Stimulated activated CD4-positive, alpha-beta T cell treated with anti-CD3 and anti-CD28 coated beads, Interleukin-15, amount 100 ng/mL, for 1 hour (primary cell): Measurements from ENCODE around the gene CUL3.
"Not testable (repeated sequence)": the region's sequence is repeated elsewhere in the genome, so short reads cannot be mapped to it uniquely, and the experiment has no call there.

Source experiments
- DNase-seq, 2 donors: peaks; one replicate each; pipeline ENCODE4 v3.0.0-alpha.2; 2020; ENCODE audit warnings: low read depth in 1 of 2, low spot score in 1 of 2

Gene CUL3

DNA sequence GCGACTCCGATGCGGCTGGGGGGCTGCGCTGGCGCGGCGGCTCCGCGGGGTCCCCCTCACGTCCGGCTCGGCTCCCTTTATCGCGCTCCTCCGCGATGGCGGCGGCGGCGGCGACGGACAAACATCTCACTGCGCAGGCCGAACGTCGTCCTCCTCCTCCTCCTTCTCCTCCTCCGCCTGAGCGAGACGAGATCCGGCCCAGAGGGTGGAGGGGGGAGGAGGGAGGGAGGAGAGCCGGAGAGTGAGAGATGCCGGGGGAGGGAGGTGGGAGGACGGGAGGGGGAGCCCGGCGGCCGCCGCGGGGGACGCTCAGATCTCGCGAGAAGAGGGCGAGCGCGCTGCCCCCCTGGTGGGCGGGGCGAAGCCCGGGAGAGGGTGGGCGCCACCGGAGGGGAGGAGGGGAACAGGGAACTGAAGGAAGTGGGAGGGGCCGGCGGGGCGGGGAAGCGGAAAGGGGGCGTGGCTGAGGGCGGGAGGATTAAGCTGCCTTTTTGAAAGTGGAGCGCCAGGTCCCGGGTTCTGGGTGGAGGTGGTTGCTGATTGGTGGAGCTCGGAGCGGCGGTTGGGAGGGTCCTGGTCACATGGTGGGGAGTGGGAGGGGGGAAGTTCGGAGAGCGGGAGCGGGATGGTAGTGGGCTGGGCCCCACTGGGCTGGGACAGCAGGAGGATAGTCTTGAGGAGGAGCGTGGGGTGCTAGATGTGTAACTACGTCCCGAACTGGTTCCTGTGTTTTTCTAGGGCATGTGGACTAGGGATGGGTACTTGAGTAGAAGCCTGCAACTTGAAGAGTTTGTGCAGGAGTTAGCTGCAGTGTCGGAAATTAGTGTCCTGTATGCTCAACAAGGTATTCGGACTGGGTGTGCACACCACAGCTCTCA is at the start of gene CUL3:
Gene CUL3, minus strand, starts transcription at position 153 of the 878 bp plus-strand sequence. CDS start 354 bp downstream, outside the sequence.
- peak; percentile 99 to 100 for DNase-seq

DNA sequence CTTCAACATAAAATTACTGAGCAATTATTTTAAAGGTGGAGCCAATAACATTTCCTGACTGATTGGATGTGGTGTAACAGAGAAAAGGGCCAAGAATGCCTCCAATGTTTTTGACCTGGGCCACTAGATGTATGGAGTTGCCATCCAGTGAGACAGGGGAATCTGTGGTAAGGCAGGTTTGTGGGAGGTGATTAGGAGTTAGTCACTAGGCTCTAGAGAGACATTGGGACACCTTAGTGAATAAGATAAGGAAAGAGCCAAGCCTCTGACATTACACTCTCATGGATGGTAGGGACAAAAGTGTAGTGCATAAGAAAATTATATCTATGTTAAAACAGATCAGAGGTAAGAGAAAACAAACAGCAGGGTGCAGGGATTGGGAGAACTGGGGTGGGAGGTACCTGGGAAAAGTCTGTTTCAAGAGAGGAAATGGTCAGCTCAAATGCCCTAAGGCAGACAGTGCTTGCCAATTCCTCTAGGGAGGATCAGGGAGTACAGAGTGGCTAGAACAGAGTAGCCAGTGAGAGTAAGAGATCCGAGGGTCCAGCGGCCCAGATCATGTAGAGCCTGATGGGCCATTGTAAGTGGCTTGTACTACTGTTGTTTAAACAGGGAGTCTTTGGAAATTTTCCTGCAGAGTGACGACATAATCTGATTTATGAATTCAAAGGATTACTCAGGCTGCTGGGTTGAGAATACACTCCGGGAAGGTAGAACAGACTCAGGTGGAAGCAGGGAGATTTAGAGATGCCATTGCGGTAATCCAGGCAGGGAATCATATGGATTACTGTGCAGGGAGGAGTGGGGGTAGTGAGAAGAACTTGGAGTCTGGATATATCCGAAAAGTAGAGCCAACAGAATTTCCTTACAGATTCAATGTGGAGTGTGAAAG is 45.7 kb upstream of the CUL3 start:
- DNase-seq, result no peak

DNA sequence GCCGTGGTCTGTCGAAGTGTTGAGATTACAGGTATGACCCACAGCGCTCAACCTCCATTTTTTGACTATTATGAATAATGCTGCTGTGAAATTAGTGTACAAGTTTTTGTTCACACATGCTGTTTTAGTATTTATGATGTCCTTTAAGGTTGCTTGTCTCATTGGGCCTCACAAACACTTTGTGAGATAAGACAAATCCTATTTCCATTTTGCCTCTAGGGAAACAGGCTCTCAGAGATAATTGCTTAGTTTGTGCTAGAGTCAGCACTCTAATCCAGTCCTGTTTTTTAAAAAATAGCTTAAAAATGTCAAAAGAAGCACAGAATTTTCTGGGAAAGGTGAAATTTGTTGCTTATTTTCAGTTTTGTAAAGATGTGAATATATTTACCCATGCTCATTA is 43.3 kb upstream of the CUL3 start:
- DNase-seq, result no peak

DNA sequence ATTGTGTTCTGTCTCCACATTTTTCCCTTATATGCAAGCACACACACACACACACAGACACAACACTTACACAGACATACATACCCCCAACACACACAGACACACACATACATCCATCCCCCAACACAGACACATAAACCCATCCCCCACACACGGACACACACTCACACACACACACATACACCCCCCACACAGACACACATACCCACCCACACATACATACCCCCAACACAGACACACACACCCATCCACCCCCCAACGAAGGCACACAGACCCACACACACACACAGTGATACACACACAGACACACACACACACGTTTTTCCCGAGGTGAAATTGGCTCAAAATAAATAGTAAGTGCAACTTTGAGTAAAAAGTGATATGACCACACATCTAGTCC is 41.6 kb upstream of the CUL3 start:
- no peak for DNase-seq

DNA sequence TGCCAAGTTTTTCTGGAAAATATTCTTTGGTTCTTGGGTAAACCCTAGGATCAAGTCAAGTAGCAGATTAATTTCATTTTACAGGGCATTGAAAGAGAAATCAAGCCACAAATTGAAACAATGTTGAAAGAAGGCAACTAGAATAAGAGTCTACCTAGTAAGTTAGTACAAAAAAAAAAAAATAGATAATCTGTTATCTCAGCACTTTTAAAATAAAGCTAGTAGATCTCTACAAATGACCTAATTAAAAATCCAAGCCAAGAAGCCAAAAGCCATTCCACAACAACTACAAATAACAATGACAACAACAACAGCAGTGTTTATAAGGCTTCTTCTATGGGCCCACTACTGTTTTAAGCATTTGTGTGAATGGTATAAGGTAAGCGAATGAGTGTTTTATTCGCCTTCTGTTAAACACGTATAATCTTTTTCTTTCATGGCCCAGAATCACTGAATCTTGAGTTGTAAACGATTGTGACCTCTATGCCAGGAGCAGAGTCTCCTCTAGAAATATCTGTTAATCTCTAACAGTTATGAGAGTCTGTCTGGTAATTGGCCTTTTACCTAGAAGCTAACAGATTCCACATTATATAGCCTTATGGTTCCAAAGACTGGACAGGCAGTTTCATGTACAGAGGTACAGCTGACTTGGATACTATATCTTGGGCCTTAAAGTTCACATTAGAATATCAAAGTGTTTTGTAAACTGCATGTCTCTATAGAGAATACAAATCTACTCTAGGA is 28.6 kb upstream of the CUL3 start:
- DNase-seq, result no peak

DNA sequence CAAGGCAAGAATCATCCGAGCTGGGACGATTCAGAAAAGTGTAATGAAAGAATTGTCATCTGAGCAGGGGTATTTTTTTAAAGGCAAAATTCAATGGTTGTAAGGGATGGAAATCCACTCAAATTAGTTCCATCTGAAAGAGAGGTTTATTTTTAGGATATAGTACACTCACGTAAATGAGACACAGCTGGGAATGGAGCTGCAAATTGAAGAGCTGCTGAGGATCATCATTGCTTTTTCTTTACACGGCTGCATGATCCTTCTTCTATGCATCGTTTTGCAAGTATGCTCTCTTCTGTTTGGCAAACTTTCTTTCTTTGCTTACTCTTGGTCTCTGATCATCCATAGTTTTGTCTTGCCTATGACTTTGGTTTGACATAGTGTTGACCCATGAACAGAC is 27.4 kb upstream of the CUL3 start:
- no peak for DNase-seq

DNA sequence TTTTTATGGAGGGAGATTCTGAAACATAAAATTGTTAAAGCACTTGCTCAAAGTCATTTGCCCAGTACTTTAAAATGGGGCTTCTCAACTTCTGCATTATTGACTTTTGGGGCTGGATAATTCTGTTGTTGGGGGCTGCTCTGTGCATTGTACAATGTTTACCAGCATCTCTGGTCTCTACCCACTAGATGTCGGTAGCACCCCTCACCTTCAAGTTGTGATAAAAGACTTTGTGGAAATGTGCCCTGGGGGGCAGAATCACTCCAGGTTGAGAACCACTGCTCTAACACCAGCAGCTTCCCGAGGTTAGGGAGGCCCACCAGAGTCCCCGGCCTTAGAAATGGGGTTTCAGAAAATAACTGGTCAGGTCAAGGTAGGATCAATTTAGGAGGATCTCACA is 26.8 kb upstream of the CUL3 start:
- DNase-seq, result no peak

DNA sequence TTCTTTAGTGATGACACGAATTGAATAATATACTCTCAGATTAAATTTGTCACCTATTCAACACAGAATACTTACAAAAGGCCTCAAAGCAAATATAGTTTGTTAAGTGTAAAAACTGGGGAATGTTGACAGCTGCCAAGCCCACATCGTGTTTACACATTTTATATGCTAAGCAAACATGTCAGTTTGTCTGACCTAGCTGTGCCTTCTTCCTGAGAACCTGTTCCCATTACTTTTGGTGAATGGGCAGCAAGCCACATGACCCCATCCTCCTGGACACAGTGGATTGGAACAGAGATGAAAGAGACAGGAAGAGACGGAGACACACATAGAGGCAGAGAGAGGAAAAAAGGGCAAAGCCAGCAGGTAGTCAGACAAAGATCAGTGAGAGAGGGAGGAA is 22.9 kb upstream of the CUL3 start:
- DNase-seq, result no peak

DNA sequence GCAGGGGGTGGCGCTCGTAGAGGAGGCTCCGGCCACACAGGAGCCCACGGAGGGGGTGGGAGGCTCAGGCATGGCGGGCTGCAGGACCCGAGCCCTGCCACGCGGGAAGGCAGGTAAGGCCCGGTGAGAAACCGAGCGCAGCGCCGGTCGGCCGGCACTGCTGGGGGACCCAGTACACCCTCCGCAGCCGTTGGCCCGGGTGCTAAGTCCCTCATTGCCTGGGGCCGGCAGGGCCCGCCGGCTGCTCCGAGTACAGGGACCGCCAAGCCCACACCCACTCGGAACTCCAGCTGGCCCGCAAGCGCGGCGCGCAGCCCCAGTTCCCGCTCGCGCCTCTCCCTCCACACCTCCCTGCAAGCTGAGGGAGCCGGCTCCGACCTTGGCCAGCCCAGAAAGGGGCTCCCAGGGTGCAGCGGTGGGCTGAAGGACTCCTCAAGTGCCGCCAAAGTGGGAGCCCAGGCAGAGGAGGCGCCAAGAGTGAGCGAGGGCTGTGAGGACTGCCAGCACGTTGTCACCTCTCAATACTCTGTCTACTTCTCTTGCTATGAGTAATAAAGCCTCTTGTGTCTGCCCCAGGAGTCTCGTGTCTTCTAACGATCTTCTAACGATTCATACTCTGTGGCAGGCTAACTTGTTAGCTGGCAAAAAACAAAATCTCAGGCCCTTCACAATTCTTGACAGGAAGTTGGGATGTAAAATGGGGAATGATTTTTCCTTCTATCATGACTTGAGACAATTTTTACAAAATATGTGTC is 18.8 kb upstream of the CUL3 start:
- DNase-seq, result not testable (repeated sequence)

DNA sequence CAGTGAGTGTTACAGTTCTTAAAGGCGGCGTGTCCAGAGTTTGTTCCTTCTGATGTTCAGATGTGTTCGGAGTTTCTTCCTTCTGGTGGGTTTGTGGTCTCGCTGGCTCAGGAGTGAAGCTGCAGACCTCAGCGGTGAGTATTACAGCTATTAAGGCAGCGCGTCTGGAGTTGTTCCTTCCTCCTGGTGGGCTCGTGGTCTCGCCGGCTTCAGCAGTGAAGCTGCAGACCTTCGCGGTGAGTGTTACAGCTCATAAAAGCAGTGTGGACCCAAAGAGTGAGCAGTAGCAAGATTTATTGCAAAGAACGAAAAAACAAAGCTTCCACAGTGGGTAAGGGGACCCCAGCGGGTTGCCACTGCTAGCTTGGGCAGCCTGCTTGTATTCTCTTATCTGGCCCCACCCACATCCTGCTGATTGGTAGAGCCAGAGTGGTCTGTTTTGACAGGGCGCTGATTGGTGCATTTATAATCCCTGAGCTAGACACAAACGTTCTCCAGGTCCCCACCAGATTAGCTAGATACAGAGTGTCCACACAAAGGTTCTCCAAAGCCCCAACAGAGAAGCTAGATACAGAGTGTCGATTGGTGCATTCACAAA is 17.7 kb upstream of the CUL3 start:
- not testable (repeated sequence) for DNase-seq

DNA sequence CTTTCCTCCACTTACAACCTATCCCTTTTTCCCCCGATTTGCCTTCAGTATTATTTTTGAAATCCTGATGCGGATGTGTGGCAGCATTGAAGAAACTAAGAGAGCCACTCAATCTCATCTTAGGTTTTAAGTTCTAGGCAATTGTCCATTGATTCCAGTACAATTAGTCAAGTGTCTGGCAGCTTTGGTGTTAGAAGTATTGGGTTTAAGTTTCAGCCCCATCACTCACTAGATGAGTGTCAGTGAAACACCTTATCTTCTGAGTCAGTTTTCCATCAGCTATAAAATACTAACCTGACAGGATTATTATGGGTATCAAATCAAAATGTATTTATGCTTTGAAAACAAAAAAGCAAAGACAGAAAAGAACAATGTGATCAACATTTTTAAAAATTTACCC is 16.8 kb upstream of the CUL3 start:
- DNase-seq, result no peak

DNA sequence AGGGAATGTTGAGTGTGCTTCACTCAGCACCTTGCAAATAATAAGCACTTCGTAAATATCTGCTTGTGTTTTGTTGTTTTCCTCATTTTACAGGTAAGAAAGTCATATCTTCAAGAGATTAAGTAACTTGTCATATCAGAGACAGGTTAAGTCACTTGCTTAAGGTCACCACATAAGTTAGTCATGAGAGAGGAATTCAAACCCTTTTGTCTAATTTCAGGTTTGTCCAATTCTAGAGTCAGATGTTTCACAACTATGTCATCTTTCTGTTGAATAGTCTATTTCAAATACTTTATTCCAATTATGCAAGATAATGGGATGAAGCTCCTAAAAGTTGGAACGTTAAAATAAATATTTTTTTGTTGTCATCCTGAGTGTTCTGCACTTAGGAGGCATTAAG is 13.5 kb upstream of the CUL3 start:
- DNase-seq, result no peak

DNA sequence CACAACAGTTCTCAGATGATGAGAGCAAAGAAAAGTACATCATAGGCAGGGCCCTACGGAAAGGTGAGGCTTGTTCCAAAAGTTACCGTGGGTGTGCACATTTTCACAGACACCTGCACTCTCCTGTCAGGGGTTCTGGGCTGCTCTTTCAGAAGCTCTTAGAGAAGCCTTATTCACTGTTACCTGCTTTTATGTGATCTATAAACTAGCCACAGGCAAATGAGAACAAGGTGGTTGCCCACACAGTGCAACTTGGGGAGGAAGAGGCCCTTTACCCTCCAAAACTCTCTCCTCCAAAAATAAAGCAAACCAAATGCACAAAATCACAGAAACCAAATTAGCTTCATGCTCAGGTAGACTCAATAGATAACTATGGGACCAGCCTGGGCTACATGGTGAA is 11.1 kb upstream of the CUL3 start:
- DNase-seq, result no peak

DNA sequence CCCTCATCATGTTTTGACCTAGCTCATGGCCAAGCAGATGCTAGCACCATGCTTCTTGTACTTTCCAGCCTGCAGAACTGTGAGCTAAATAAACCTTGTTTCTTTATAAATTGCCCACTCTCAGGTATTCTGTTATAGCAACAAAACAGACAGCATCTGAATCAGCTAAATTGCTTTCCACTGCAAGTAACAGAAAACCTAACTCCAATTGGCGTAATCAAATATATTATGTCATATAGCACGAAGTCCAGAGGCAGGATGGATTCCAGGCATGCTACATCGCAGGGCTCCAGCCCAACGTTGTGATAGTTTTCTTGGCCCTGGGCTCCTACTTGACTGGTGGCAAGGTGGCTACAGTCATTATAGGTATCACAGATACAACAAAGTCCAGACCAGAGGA is 10.4 kb upstream of the CUL3 start:
- DNase-seq, result no peak

DNA sequence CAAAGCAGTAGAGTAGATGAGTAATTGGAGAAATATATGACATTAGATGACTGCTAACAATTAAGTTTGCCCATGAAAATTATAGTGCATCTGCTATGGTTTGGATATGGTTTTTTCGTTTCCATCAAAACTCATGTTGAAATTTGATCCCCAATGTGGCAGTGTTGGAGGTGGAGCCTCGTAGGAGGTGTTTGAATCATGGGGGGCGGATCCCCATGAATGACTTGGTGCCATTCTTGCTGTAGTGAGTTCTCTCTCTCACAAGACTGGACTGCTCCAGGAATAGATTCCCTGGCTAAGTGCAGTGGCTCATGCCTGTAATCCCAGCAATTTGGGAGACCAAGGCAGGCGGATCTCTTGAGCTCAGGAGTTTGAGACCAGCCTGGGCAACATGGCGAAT is 9.7 kb upstream of the CUL3 start:
- DNase-seq, result no peak

DNA sequence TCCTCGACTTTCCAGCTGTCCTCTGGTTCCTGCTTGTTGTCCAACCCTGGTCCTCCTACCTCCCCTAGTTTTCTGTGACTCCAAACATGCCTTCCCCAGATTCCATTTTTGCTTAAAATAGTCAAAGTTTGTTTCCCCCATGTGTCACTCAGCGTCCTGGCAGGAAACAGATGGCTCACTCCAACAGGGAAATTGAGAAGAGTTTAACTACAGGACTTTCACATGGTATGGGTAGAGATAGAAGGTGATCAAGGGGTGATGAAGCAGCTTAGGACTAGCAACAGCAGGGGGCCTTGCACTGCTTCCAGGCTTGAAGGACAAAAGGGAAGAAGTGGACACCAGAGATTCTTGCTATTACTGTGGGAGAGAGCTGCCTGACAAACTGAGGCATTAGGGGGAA is 6.1 kb upstream of the CUL3 start:
- DNase-seq, result no peak

DNA sequence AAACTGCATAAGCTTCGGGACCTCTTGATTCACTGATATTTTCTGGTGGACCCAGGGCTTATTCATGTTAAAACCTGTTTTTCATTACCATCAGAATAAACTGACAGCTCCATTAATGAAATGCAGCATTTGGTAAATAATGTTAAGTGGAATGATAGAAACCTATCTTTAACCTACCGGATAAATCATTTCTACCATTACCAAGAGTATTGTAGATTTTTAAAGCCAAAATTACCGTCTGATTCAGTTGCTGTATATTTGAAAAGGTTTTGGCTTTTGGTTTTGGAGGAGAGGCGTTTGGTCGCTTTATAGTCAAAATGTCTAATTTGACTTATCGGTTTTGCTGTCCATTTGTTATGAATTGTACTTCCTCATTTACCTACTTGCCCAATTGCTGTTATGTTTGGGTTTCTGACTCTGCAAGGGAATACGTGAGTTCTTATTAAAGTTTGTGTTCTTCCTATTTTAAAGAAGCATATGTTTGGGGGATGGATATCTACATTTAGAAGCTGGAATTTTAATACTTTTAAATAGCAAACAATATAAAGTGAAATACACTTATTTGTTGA is 1.0 kb upstream of the CUL3 start:
- DNase-seq, result no peak

DNA sequence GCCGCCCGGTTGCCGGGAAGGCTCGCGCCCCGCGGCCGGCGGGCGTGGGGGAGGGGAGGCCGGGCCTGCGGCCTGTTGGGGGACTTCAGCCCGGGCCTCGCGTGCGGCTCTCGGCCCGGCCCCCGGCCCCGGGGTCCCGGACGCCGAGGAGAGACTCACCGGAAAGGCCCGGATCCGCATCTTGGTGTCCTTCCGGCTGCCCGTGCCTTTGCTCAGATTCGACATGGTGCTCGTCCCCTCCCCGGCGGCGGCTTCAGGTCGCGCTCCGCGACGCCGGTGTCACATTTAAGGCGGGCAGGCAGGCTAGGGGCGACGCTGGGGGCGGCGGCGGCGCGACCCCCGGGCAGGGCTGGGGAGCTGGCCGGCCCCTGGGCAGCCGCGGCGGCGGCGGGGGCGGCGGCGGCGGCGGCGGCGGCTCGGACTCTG is 365 bp downstream of the CUL3 start:
- DNase-seq, result peak; percentile 28 to 39

DNA sequence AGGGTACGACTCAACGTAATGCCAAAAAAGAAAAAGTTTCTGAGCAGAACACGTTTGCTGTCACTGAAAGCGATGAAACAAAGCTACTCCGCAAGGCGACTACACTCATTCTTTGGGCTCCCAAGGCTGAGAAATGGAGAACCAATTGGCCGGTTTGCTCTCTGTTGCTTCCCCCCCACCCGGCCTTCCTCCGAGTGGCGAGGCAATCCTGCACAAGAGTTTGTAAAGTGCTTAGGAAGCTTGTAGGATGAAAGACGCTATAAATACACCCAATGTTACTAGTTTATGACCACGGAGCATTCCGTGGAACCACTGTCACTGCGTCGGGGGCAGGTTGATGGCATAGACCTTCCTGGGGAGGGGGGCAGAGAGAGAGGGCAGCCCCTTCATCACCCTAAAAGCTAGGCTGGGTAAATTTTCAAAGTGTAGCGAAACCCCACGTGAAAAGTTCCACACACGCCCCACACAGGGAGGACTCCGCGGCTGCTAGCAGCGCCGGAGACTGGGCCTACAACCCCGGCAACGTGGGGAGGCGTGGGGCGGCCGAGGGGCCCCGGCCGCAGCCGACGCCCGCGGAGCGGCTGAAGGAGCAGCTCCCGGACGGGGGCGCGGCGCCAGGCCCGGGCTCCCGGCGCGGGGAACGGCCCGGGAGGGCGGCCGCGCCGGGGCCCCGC is 915 bp downstream of the CUL3 start:
- peak in 1 of 2 donors; percentile 8 for DNase-seq
